Renal cortical epithelial cell (primary cell): ENCODE results near the gene TBC1D22A. TPM values are rescaled to one million over a fixed set of nuclear protein-coding genes. Genes with fewer than 3 reads are reported as not detected.

Experiments used
- DNase-seq: peaks from one replicate; pipeline ENCODE4 v3.0.0-alpha.2; 2011; ENCODE audit warnings: low read depth
- total RNA-seq: library from RNA; depleted of rRNA; stranded (reverse); fragments of >200 nt; gene quantifications from 2 replicates; pipeline ENCODE4 v1.2.3, GENCODE V29; 2014

Gene TBC1D22A
- total RNA-seq, 1 donor from 2014 or later: 20.0 TPM

GRCh38 chr22:46753360-46753759 lies 9.1 kb upstream of the TBC1D22A start:
- DNase-seq: no peak

GRCh38 chr22:46753761-46754109 lies 8.7 kb upstream of the TBC1D22A start:
- no peak for DNase-seq

GRCh38 chr22:46754110-46754799 lies 8.2 kb upstream of the TBC1D22A start:
- peak; percentile 90 for DNase-seq

- no peak for DNase-seq
These were observed 7.6 kb upstream of the TBC1D22A start for GRCh38 chr22:46754826-46755225.

GRCh38 chr22:46755525-46755924 lies 6.9 kb upstream of the TBC1D22A start:
- no peak for DNase-seq

- DNase-seq: no peak
These were observed 6.4 kb upstream of the TBC1D22A start for GRCh38 chr22:46756097-46756496.

GRCh38 chr22:46757104-46757503 lies 5.3 kb upstream of the TBC1D22A start:
- DNase-seq: no peak

- DNase-seq: no peak
These were observed 4.3 kb upstream of the TBC1D22A start for GRCh38 chr22:46758121-46758520.

- peak; percentile 84 for DNase-seq
These were observed 3.6 kb upstream of the TBC1D22A start for GRCh38 chr22:46758867-46759290.

GRCh38 chr22:46761017-46761416 lies 1.4 kb upstream of the TBC1D22A start:
- DNase-seq: no peak

GRCh38 chr22:46761539-46762237 lies 762 bp upstream of the TBC1D22A start:
- DNase-seq: no peak

- no peak for DNase-seq
These were observed 728 bp downstream of the TBC1D22A start for GRCh38 chr22:46763051-46763705.

- no peak for DNase-seq
These were observed 1.8 kb downstream of the TBC1D22A start for GRCh38 chr22:46764140-46764680.

GRCh38 chr22:46764779-46765485 lies 2.5 kb downstream of the TBC1D22A start:
- no peak for DNase-seq

- DNase-seq: no peak
These were observed 4.2 kb downstream of the TBC1D22A start for GRCh38 chr22:46766611-46767010.

GRCh38 chr22:46767249-46767985 lies 5.0 kb downstream of the TBC1D22A start:
- no peak for DNase-seq

GRCh38 chr22:46769191-46769675 lies 6.8 kb downstream of the TBC1D22A start:
- peak; percentile 62 for DNase-seq

GRCh38 chr22:46769706-46770105 lies 7.3 kb downstream of the TBC1D22A start:
- no peak for DNase-seq

GRCh38 chr22:46770151-46770641 lies 7.7 kb downstream of the TBC1D22A start:
- DNase-seq: no peak

GRCh38 chr22:46770726-46771125 lies 8.3 kb downstream of the TBC1D22A start:
- DNase-seq: no peak

GRCh38 chr22:46773076-46773475 lies 10.6 kb downstream of the TBC1D22A start:
- DNase-seq: no peak
